CD14-positive monocyte (primary cell): ENCODE results near the gene OR6S1. TPM values are rescaled to one million over a fixed set of nuclear protein-coding genes. Genes with fewer than 3 reads are reported as not detected.

ENCODE experiments used
- DNase-seq, 3 donors: peaks; one replicate each; pipeline ENCODE4 v3.0.0-alpha.2; 2011 to 2022
- H2AFZ ChIP-seq: 2 replicates; pipeline ENCODE4 v1.6.0; 2012; ENCODE audit warnings: mild to moderate bottlenecking, low read depth, low read length, inconsistent platforms; ENCODE audit not compliant: insufficient read depth, poor library complexity, severe bottlenecking
- H3K27ac ChIP-seq, 2 donors: 1 replicate in 1 of 2; 2 replicates in 1 of 2; pipeline ENCODE4 v1.5.1; 2012 to 2013; ENCODE audit warnings: low read length in 2 of 2, control low read depth in 1 of 2, inconsistent platforms in 1 of 2, low read depth in 1 of 2, mild to moderate bottlenecking in 1 of 2
- H3K27me3 ChIP-seq, 2 donors: one replicate each; pipeline versions ENCODE4 v1.6.0 to v1.6.1; 2011 to 2013; ENCODE audit warnings: low read length in 2 of 2; ENCODE audit not compliant: control insufficient read depth in 2 of 2, insufficient read depth in 2 of 2
- H3K36me3 ChIP-seq, 2 donors: replicated peaks in 1 of 2; 1 replicate in 1 of 2; 2 replicates in 1 of 2; pipeline versions ENCODE4 v1.5.1 to v1.6.1; 2012 to 2013; ENCODE audit warnings: low read length in 2 of 2, control low read depth in 1 of 2, inconsistent platforms in 1 of 2, mild to moderate bottlenecking in 1 of 2; ENCODE audit not compliant: insufficient read depth in 2 of 2, control insufficient read depth in 1 of 2
- H3K4me1 ChIP-seq, 2 donors: 1 replicate in 1 of 2; 2 replicates in 1 of 2; pipeline versions ENCODE4 v1.5.1 to v1.6.1; 2012 to 2013; ENCODE audit warnings: low read length in 2 of 2, control low read depth in 1 of 2, inconsistent platforms in 1 of 2, mild to moderate bottlenecking in 1 of 2, moderate library complexity in 1 of 2; ENCODE audit not compliant: insufficient read depth in 2 of 2, control insufficient read depth in 1 of 2
- H3K4me2 ChIP-seq: replicated peaks from 2 replicates; pipeline ENCODE3; 2012; ENCODE audit warnings: low read length, moderate library complexity, mild to moderate bottlenecking; ENCODE audit not compliant: poor library complexity, severe bottlenecking; ENCODE audit errors: extremely low read depth
- H3K4me3 ChIP-seq, 3 experiments: fragments of 200-600 bp in 1 of 3; sonication (generic) in 1 of 3; replicated peaks in 1 of 3; 1 replicate in 2 of 3; 2 replicates in 1 of 3; pipeline ENCODE4 v1.5.1; 2011 to 2013; ENCODE audit warnings: low read length in 3 of 3, mild to moderate bottlenecking in 3 of 3, control low read depth in 2 of 3, low read depth in 2 of 3, inconsistent platforms in 1 of 3, moderate library complexity in 1 of 3
- H3K79me2 ChIP-seq: 2 replicates; pipeline ENCODE4 v1.6.0; 2012; ENCODE audit warnings: mild to moderate bottlenecking, control low read depth, inconsistent platforms, low read length, moderate library complexity; ENCODE audit not compliant: insufficient read depth
- H3K9ac ChIP-seq: 2 replicates; pipeline ENCODE4 v1.6.0; 2017; ENCODE audit warnings: low read length, mild to moderate bottlenecking; ENCODE audit not compliant: insufficient read depth, poor library complexity, severe bottlenecking
- H3K9me3 ChIP-seq, 2 donors: replicated peaks in 1 of 2; 1 replicate in 1 of 2; 2 replicates in 1 of 2; pipeline versions ENCODE4 v1.5.1 to v1.6.1; 2012 to 2013; ENCODE audit warnings: low read length in 2 of 2, control low read depth in 1 of 2; ENCODE audit not compliant: control insufficient read depth in 1 of 2, insufficient read depth in 1 of 2
- H4K20me1 ChIP-seq: 2 replicates; pipeline ENCODE4 v1.6.0; 2012; ENCODE audit warnings: mild to moderate bottlenecking, low read length, control low read depth, moderate library complexity; ENCODE audit not compliant: insufficient read depth
- H3K27ac Mint-ChIP-seq, 7 donors: one replicate each; pipeline ENCODE4 v1.8.0; 2020; ENCODE audit warnings: mild to moderate bottlenecking in 7 of 7, mixed read lengths in 7 of 7, moderate library complexity in 6 of 7, inconsistent platforms in 2 of 7
- H3K27me3 Mint-ChIP-seq, 3 donors: one replicate each; pipeline ENCODE4 v1.8.0; 2021 to 2022; ENCODE audit warnings: low read depth in 3 of 3, mild to moderate bottlenecking in 3 of 3, mixed read lengths in 3 of 3, moderate library complexity in 3 of 3, inconsistent platforms in 1 of 3
- H3K36me3 Mint-ChIP-seq, 2 donors: one replicate each; pipeline ENCODE4 v1.8.0; 2020; ENCODE audit warnings: mixed read lengths in 2 of 2, inconsistent platforms in 1 of 2, mild to moderate bottlenecking in 1 of 2
- H3K4me1 Mint-ChIP-seq: one replicate; pipeline ENCODE4 v1.8.0; 2020; ENCODE audit warnings: mild to moderate bottlenecking, mixed read lengths
- H3K4me3 Mint-ChIP-seq, 2 donors: one replicate each; pipeline ENCODE4 v1.8.0; 2020; ENCODE audit warnings: mild to moderate bottlenecking in 2 of 2, mixed read lengths in 2 of 2, moderate library complexity in 1 of 2
- H3K9me3 Mint-ChIP-seq, 7 donors: one replicate each; pipeline ENCODE4 v1.8.0; 2020 to 2022; ENCODE audit warnings: mixed read lengths in 7 of 7, mild to moderate bottlenecking in 6 of 7, moderate library complexity in 6 of 7, inconsistent platforms in 2 of 7
- CTCF ChIP-seq: fragments of 200-600 bp; IDR thresholded peaks from one replicate; pipeline ENCODE4 v1.8.0; 2022; ENCODE audit warnings: antibody characterized with exemption, mild to moderate bottlenecking
- WGBS: methylation state at CpG from one replicate; pipeline ENCODE4 v1.1.5; 2013; ENCODE audit warnings: missing lambda C conversion rate; ENCODE audit not compliant: insufficient coverage; 5-methylcytosine and 5-hydroxymethylcytosine counted together
- intact Hi-C, 2 donors: fragments of 100-400 bp; cut with micrococcal nuclease; formaldehyde crosslinking; loops; one replicate each; pipeline versions ENCODE4 v1.15.0 to v1.15.1; 2023
- polyA minus RNA-seq: library from RNA; depleted of rRNA, polyadenylated mRNA; stranded (reverse); fragments of >200 nt; gene quantifications from 2 replicates; pipeline ENCODE4 v1.2.3, GENCODE V29; 2012
- polyA plus RNA-seq, 3 donors: library from polyadenylated mRNA; depleted of rRNA in 1 of 3; unstranded in 2 of 3; stranded (reverse) in 1 of 3; fragments of 300-500 nt in 2 of 3; fragments of >200 nt in 1 of 3; fragmentation: Illumina TruSeq in 2 of 3; gene quantifications; 1 replicate in 2 of 3; 2 replicates in 1 of 3; pipeline ENCODE4 v1.2.3, GENCODE V29; 2012 to 2021
- total RNA-seq, 12 experiments: library from RNA in 1 of 12; stranded (reverse) in 1 of 12; fragments of 120-200 nt in 1 of 12; gene quantifications; one replicate each; pipeline ENCODE4 v1.2.4 and lab custom pipeline; 2013 to 2026; ENCODE audit warnings: mixed read lengths in 6 of 12, inconsistent platforms in 1 of 12

OR6S1 gene, protein sequence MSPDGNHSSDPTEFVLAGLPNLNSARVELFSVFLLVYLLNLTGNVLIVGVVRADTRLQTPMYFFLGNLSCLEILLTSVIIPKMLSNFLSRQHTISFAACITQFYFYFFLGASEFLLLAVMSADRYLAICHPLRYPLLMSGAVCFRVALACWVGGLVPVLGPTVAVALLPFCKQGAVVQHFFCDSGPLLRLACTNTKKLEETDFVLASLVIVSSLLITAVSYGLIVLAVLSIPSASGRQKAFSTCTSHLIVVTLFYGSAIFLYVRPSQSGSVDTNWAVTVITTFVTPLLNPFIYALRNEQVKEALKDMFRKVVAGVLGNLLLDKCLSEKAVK
- total RNA-seq (2013) = not detected
- not detected for polyA plus RNA-seq
- not detected in 2 replicates for polyA minus RNA-seq
- 0 to 0.30 (median 0) reads per million in 11 experiments for total RNA-seq (lab: John Stamatoyannopoulos, UW)

DNA sequence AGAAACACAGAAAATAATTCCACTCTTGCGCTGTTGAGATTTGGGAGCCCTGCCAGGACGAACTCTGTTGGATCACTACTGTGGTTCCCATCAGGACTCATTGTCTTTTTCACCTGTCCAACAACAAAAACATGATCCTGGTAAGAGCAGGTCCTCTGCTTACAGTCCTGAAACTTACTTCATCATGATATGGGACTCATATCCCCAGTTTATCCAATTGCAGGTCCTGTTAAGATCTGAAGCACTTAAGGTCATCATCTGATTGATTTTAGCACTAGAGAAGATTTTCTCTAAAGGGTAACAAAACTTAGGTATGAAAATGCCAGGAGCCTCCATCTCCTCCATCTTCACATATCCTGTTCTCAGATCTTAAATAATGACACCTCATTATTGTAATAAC lies at the start of gene OR6S1:
Gene OR6S1, minus strand, starts transcription at position 101 of the 400 bp plus-strand sequence. Its CDS starts 0 bp downstream, at position 101.
- Mint-ChIP-seq H3K27me3 (peaks cover 33 to 51% (median 39%) of the 10 kb centered on the region in 3 donors), H3K36me3 (no peaks in the 10 kb centered on the region), H3K4me1 (peaks cover 2% of the 10 kb centered on the region), H3K4me3 (no peak within 1 kb of the TSS), H3K27ac (peak within 1 kb of the TSS in 1 of 7 donors; percentile 33), H3K9me3 (peaks cover 0 to 4% (median 0%) of the 10 kb centered on the region in 7 donors)
- Histone ChIP-seq H3K27ac (no peak within 1 kb of the TSS), H3K36me3 (no peaks in the 10 kb centered on the region), H3K4me1 (no peaks in the 10 kb centered on the region), H4K20me1 (no peaks in the 10 kb centered on the region), H3K4me2 (no peak within 1 kb of the TSS), H3K9me3 (no peaks in the 10 kb centered on the region), H2AFZ (no peak within 1 kb of the TSS), H3K9ac (no peak within 1 kb of the TSS), H3K79me2 (no peaks in the 10 kb centered on the region), H3K27me3 (peaks cover 27 to 39% of the 10 kb centered on the region in 2 donors), H3K4me3 (no peak within 1 kb of the TSS)
- TF ChIP-seq CTCF = no peak
- intact Hi-C loops = no loop called here
- no peak for DNase-seq
- WGBS = 83% methylated on average over 2 of the region's 2 CpGs

DNA sequence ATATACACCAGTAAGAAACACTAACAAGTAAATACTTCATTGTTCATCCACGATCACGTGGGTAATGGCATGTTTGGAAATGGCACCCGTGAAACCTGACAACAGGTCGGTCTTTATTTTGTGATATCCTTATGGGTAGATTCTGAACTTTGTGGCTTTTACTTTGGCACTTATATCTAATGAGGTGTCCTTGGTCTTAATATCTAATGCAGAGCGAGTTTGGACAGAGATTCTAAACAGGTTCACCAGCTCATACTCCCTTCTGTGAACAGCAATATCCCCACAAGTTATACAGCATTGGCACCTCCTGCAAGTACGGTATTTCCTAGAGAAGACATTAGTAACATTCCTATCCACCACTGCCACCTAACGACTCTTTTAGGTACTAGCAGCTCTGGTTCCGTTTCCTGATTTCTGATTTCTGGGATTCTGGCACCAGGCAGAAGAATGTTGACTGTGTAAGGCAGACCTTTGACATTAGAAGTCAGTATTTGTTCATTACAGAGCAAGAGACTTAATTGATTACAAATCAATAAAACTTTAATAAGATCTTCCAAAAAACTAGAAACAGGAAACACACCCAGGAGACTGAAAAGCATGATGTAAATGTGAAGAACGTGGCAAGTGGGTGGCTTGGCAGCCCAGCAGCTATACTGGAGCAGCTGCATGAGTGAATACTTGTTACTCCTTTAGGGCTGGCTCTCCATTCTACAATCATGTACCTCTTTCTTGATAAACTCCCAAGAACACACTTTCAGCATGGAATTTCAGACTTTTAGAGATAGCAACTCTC lies 49.6 kb upstream of the OR6S1 start:
- no peak overlapping the region for H2AFZ ChIP-seq
- Mint-ChIP-seq H3K27ac (no peak overlapping the region), H3K27me3 (no peaks in the 10 kb centered on the region), H3K9me3 (no peaks in the 10 kb centered on the region), H3K36me3 (peaks cover 31 to 34% of the 10 kb centered on the region in 2 donors), H3K4me3 (no peak overlapping the region), H3K4me1 (peaks cover 15% of the 10 kb centered on the region)
- no peak overlapping the region for H3K27ac ChIP-seq
- intact Hi-C loops = loop anchor here (5.0 to 10.0 kb wide), 2 partner anchors 34 to 284 kb away; no protein-coding TSS in a partner anchor
- H3K79me2 ChIP-seq = peaks cover 10% of the 10 kb centered on the region
- H3K4me1 ChIP-seq = peaks cover 6 to 8% of the 10 kb centered on the region in 2 donors
- peaks cover 11 to 13% of the 10 kb centered on the region in 2 donors for H3K36me3 ChIP-seq
- H3K27me3 ChIP-seq = no peaks in the 10 kb centered on the region
- DNase-seq = peak; percentile 56 to 84 (median 69)
- no peaks in the 10 kb centered on the region for H3K9me3 ChIP-seq
- no peak overlapping the region for H3K4me3 ChIP-seq
- WGBS = 6% methylated on average over 2 of the region's 9 CpGs
- no peak overlapping the region for H3K9ac ChIP-seq
- H3K4me2 ChIP-seq = no peak overlapping the region
- H4K20me1 ChIP-seq = no peaks in the 10 kb centered on the region
- TF ChIP-seq CTCF = peak; percentile 91
